Measurements from ENCODE around the gene CYB5R2. TPM values are rescaled to one million over a fixed set of nuclear protein-coding genes. Genes with fewer than 3 reads are reported as not detected.

Gene CYB5R2
- total RNA-seq, 1 experiment from 2014 or later: 4.5 TPM

DNA sequence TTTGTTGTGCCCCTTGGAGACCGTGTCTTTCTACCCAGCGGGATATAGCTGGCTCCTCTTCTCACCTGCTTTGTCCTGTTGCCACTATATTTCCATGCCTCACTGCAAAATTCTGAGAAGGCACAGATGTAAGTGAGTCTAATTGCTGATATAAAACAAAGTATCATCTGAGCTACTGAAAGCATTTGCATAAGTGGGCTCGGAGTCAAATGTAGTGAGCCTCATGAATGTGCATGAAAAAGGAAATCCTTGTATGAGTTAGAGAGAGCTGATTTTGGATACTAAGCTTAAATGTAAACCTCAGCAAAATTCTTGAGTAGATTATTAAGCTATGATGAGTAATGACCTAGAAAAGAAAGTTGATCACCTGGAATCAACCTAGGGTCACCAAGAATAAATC is 19.1 kb upstream of the CYB5R2 start:
- no peak for DNase-seq
- no peak overlapping the region for H3K27ac Mint-ChIP-seq (ENCODE audit: unreplicated experiment)
- no peak overlapping the region for H3K4me3 Mint-ChIP-seq (ENCODE audit: unreplicated experiment)
- TF ChIP-seq, protein P1, sequence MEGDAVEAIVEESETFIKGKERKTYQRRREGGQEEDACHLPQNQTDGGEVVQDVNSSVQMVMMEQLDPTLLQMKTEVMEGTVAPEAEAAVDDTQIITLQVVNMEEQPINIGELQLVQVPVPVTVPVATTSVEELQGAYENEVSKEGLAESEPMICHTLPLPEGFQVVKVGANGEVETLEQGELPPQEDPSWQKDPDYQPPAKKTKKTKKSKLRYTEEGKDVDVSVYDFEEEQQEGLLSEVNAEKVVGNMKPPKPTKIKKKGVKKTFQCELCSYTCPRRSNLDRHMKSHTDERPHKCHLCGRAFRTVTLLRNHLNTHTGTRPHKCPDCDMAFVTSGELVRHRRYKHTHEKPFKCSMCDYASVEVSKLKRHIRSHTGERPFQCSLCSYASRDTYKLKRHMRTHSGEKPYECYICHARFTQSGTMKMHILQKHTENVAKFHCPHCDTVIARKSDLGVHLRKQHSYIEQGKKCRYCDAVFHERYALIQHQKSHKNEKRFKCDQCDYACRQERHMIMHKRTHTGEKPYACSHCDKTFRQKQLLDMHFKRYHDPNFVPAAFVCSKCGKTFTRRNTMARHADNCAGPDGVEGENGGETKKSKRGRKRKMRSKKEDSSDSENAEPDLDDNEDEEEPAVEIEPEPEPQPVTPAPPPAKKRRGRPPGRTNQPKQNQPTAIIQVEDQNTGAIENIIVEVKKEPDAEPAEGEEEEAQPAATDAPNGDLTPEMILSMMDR (IDR thresholded peaks at IDR 0.05; ENCODE audit: insufficient read depth in 1 of 2, low read depth in 1 of 2, low read length in 1 of 2, severe bottlenecking in 1 of 2, unreplicated experiment in 1 of 2): no peak
- Histone ChIP-seq H3K4me1 (peaks cover 19% of the 10 kb centered on the region), H3K4me3 (ENCODE audit: low read depth, low read length) (no peak overlapping the region), H3K27me3 (replicated peaks; ENCODE audit: control insufficient read depth, insufficient read depth, low read length) (no peaks in the 10 kb centered on the region), H3K9me3 (no peaks in the 10 kb centered on the region), H3K36me3 (ENCODE audit: control insufficient read depth, insufficient read depth, low read length) (no peaks in the 10 kb centered on the region)
- no peaks in the 10 kb centered on the region for H3K36me3 Mint-ChIP-seq (ENCODE audit: insufficient read depth, unreplicated experiment)
- intact Hi-C loops (cut with micrococcal nuclease; ENCODE audit: unreplicated experiment): loop anchor here (1.0 to 10.0 kb wide), 2 partner anchors 295 to 402 kb away; partner anchors contain the start of gene EIF3F
- POLR2A ChIA-PET: no interaction called here
- peaks cover 2% of the 10 kb centered on the region for H3K27me3 Mint-ChIP-seq (ENCODE audit: insufficient read depth, unreplicated experiment)
- no peaks in the 10 kb centered on the region for H3K9me3 Mint-ChIP-seq (ENCODE audit: unreplicated experiment)
- H3K4me1 Mint-ChIP-seq (ENCODE audit: low read depth, unreplicated experiment): peaks cover 26% of the 10 kb centered on the region
- CTCF ChIA-PET: interaction anchor here (0.7 to 1.2 kb wide), 3 partner anchors 11 to 184 kb away, joined by 4 to 5 read pairs (median 5); partner anchors contain the start of gene PPFIBP2
- no TSS peak for BruUV-seq (replicated peaks)

DNA sequence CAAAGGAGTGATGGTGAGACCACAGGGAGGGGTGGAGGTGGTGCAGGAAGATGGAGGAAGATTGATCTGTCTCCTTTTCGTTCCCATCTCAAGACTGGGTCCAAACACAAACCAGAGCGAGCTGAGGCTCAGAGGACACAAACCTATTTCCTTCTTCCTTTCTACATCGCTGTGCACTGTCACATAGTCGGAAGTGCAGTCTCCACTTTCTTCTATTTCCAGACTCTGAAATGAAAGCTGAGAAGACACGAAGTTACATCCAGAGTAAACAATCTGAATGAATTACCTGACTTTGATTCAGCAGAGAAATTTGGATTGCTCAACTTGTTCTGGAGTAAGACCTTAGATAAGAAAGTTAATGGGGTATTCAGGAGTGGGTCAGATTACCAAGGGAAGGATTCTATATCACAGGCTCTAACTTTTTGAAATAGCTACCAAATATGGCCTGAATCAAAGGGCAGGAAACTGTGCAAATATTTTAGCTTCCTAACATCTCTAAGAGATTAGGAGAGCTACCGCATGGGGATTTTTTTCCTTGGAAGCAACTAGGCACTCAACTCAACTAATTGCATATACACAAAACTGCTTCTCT is 18.6 kb upstream of the CYB5R2 start:
- POLR2A ChIA-PET: no interaction called here
- CTCF ChIA-PET: interaction anchor here (0.7 to 1.2 kb wide), 3 partner anchors 10 to 184 kb away, joined by 4 to 5 read pairs (median 5); partner anchors contain the start of gene PPFIBP2
- Mint-ChIP-seq H3K27me3 (ENCODE audit: insufficient read depth, unreplicated experiment) (no peaks in the 10 kb centered on the region), H3K9me3 (ENCODE audit: unreplicated experiment) (no peaks in the 10 kb centered on the region), H3K4me1 (ENCODE audit: low read depth, unreplicated experiment) (peaks cover 26% of the 10 kb centered on the region), H3K4me3 (ENCODE audit: unreplicated experiment) (no peak overlapping the region), H3K36me3 (ENCODE audit: insufficient read depth, unreplicated experiment) (no peaks in the 10 kb centered on the region), H3K27ac (ENCODE audit: unreplicated experiment) (no peak overlapping the region)
- no peak for DNase-seq
- TF ChIP-seq, protein P1 (IDR thresholded peaks at IDR 0.05; ENCODE audit: insufficient read depth in 1 of 2, low read depth in 1 of 2, low read length in 1 of 2, severe bottlenecking in 1 of 2, unreplicated experiment in 1 of 2): no peak
- H3K4me1 ChIP-seq: peaks cover 19% of the 10 kb centered on the region
- intact Hi-C loops (cut with micrococcal nuclease; ENCODE audit: unreplicated experiment): loop anchor here (1.0 to 10.0 kb wide), 2 partner anchors 295 to 403 kb away; partner anchors contain the start of gene EIF3F
- H3K4me3 ChIP-seq (ENCODE audit: low read depth, low read length): no peak overlapping the region
- H3K9me3 ChIP-seq: no peaks in the 10 kb centered on the region
- H3K27me3 ChIP-seq (replicated peaks; ENCODE audit: control insufficient read depth, insufficient read depth, low read length): no peaks in the 10 kb centered on the region
- H3K36me3 ChIP-seq (ENCODE audit: control insufficient read depth, insufficient read depth, low read length): no peaks in the 10 kb centered on the region
- BruUV-seq (replicated peaks): no TSS peak

DNA sequence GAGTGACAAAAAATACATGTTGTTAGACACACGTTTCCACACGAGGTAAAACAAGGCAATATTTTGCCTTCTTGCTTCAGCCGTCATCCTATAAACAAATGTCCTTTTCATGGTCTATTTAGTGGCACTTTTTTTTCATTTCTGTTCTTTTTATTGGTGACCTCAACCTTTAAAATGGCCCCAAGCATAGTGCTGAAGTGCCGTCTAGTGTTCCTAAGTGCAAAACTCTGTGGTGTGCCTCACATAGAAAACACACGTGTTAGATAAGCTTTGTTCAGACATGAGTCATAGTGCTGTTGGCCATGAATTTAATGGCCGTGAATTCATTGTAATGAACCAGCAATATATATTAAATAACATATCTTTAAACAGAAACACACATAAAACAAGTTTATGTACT is 17.3 kb upstream of the CYB5R2 start:
- ChIA-PET CTCF (no interaction called here), POLR2A (no interaction called here)
- Histone ChIP-seq H3K9me3 (no peaks in the 10 kb centered on the region), H3K4me1 (peaks cover 19% of the 10 kb centered on the region), H3K36me3 (ENCODE audit: control insufficient read depth, insufficient read depth, low read length) (no peaks in the 10 kb centered on the region), H3K27me3 (replicated peaks; ENCODE audit: control insufficient read depth, insufficient read depth, low read length) (no peaks in the 10 kb centered on the region), H3K4me3 (ENCODE audit: low read depth, low read length) (no peak overlapping the region)
- intact Hi-C loops (cut with micrococcal nuclease; ENCODE audit: unreplicated experiment): loop anchor here (10.0 kb wide), 1 partner anchor 404 kb away; no protein-coding TSS in a partner anchor
- H3K9me3 Mint-ChIP-seq (ENCODE audit: unreplicated experiment): no peaks in the 10 kb centered on the region
- TF ChIP-seq, protein P1 (IDR thresholded peaks at IDR 0.05; ENCODE audit: insufficient read depth in 1 of 2, low read depth in 1 of 2, low read length in 1 of 2, severe bottlenecking in 1 of 2, unreplicated experiment in 1 of 2): no peak
- H3K27ac Mint-ChIP-seq (ENCODE audit: unreplicated experiment): no peak overlapping the region
- no peak overlapping the region for H3K4me3 Mint-ChIP-seq (ENCODE audit: unreplicated experiment)
- H3K36me3 Mint-ChIP-seq (ENCODE audit: insufficient read depth, unreplicated experiment): no peaks in the 10 kb centered on the region
- no peak for DNase-seq
- H3K4me1 Mint-ChIP-seq (ENCODE audit: low read depth, unreplicated experiment): peaks cover 26% of the 10 kb centered on the region
- no TSS peak for BruUV-seq (replicated peaks)
- H3K27me3 Mint-ChIP-seq (ENCODE audit: insufficient read depth, unreplicated experiment): no peaks in the 10 kb centered on the region

Measured in Caco-2 (cell line).